TTC549 (cell line): ENCODE data around the gene RBPMS2.
"Not testable (repeated sequence)": the region's sequence is repeated elsewhere in the genome, so short reads cannot be mapped to it uniquely, and the experiment has no call there.

ENCODE experiments used
- FAIRE-seq: peaks from 2 replicates; lab custom pipeline; 2012; peaks lifted over from hg19 to GRCh38; lab: Jason Lieb, UNC

Gene RBPMS2

DNA sequence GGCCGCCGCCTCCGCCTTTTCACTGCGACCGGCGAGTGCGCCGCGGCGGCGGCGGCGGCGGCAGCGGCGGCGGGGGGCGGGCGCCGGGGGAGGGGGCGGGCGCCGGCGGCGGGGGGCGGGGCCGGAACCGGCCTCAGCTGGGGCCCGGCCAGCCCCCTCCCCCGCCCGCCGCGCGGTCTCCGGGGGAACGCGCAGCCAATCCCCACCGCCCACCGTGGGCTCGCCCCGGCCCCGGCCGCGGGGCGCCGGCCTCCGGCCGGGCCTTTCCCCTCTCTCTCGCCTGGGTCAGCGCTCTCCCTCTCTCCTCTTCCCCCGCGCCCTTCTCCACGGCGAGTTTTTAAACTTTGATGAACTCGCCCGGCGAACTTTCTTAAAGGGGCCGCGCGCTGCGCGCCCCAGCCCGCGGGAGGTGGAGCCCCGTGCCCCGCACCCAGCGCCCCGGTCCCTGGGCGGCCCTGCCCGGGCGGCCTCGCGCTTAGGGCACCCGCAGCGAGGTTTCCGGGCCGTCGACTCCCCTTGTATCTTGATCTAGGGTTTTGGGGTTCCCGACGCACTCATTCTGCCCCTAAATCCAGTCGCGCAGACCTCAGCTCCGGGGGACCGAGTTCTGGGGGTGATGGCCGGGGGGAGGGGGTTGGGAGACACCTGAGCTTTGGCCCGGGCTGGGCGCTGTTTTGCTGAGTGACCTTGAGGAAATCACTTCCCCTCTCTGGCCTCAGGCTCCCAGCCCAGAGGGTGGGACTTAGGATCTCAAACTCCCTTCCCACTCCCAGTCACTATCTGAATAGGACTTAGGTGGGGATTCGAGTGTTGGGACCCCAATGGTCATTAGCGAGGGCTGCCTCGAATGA, at the start of gene RBPMS2:
Gene RBPMS2, minus strand, starts transcription at position 39 of the 851 bp plus-strand sequence. CDS start 270 bp downstream, outside the sequence.
- no peak for FAIRE-seq

DNA sequence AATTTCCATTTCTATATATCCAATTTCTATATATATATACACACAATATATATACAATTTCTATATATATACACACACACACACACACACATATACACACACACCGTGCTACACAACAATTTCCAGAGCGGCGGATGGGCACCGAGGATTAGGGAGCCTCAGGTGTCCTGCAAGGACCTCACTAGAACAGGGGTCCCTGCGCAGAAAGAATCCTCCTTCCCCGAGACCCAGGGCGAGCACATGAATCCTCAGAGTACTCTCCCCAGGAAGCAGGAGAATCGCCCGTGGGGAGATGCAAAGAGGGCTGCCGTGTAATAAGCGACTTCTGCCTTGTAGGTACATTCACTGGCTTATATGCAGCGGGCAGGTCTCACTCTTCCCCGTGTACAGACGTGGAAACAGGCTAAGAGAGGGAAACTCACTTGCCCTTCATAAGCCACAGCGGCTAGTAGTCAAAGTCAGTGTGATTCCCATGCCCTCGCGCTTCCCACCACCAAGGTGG, 49.6 kb upstream of the RBPMS2 start:
- FAIRE-seq, result no peak

DNA sequence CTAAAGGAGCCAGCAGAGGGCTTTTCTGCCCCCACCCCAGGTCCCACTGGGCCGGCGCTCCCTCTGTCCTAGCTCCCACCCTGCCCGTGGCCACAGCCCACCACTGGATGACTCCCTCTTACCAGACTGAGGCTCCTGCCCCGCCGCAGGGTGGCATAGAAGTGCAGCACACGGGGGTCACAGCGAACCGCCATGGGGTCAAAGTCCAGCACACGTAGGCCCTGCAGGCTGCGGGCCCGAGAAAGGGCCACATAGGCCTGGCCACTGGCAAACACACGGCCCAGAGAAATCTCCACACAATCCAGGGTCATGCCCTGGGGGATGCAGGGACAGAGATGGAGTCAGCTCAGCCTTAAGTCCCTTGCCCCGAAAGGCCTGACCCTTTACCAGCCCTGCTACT, 41.1 kb upstream of the RBPMS2 start:
- no peak for FAIRE-seq

DNA sequence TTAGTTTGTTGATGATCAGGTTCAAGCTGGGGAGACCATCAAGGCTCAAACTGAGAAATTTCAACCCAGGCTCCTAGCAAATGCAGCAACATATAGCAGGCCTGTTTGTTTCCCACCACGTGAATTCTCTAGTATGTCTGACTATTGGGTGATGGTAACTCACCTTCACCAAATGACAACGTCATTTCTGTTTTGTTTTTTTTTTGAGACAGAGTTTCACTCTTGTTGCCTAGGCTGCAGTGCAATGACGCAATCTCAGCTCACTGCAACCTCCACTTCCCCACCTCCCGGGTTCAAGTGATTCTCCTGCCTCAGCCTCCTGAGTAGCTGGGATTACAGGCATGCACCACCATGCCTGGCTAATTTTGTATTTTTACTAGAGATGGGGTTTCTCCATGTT, 39.6 kb upstream of the RBPMS2 start:
- FAIRE-seq, result not testable (repeated sequence)

DNA sequence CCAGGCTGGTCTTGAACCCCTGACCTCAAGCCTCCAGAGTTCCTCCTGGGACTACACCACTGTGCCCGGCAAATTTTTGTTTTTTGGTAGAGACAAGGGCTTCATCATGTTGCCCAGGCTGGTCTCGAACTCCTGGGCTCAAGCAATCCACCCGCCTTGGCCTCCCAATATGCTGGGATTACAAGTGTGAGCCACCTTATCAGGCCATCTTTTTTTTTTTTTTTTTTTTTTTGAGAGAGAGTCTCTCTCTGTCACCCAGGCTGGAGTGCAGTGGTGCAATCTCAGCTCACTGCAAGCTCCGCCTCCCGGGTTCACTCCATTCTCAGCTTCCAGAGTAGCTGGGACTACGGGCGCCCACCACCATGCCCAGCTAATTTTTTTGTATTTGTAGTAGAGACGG, 38.9 kb upstream of the RBPMS2 start:
- not testable (repeated sequence) for FAIRE-seq

DNA sequence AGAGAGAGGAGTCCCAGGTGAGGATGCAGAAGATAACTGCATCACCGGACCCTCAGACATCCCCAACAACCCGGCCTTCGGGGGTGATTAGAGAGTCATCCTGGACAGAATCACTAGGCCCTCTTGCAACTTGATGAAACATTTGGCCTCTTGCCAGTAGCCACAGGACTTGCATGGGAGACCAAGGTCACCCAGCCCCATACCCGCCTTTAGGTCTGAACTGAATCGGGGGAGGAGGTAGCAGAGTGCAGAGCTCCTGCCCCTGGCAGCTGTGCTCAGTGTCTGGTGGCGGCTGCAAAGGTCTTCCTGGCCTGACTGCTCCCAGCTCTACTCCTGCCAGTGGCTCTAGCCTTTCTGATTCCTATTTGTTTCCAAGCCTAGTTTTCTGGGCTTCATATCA, 37.7 kb upstream of the RBPMS2 start:
- no peak for FAIRE-seq

DNA sequence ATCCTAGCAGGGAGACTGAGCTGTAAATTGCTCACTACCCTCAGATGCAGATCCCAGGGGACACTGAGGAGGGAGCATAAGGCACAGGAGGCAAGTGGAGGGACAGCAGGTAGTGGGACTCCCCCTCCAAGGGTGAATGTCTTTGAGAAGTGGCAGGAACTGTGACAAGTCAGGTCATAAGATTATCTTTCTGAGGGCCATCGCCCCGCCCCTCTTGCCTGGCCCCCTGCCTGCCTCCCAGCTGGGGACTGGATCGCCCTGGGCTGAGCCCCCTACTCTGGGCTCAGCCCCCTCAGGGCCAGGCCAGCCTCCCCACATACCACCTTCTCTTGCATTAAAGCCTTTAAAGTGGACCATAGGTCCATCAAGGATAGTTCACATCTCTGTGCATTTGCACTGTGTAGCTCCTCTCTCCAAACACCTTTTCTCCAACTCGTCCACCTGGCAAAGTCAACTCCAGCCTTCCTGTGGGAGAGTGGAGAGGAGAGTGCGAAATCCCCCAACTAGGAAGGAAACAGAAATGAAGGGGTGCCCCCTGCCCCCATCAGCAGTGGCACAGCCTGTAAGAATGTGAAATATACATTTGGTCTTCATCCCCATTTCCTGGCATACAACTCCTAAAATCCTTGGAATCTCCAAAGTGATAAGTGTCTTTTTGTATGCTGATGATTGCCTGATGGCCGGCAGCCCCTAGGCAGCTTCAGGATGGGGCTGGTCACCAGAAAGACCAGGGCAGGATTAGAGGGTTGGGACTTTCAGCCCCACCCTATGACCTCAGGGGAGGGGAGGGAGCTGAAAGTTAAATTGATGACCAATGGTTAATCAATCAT, 35.3 kb upstream of the RBPMS2 start:
- FAIRE-seq, result no peak

DNA sequence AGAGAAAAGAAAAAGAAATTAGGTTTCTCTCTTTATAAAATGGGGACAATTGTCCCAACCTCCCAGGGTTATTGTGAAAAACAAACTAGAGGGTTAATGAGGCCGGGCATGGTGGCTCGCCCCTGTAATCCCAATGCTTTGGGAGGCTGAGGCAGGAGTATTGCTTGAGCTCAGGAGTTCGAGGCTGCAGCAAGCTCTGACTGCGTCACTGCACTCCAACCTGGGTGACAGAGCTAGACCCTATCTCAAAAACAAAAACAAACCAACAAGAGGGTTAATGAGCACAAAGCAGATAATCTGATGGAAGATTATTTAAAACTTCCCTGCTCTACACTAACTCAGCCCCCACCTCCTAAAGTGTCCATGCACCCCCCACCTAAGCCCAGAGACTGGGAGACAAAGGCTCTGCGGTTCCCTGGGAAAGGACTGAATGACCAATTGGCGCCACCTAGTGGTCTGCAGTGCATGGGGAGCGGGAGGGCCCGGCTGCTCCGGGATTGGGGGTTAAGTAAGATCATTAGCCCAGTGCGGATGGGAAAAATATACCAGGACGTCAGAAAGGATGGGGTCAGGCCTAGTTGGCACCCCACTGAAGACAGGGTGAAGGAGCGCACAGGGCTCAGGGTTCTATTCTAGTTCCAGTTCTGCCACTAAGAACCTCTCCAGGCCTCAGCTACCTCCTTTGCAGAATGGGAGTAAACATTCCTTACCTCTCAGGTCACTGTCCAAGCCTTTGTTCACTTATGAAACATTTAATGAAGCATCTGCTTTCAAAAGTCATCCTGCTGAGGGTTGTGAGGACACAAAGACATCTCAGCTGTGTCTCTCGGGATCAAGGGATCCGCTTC, 34.5 kb upstream of the RBPMS2 start:
- no peak for FAIRE-seq

DNA sequence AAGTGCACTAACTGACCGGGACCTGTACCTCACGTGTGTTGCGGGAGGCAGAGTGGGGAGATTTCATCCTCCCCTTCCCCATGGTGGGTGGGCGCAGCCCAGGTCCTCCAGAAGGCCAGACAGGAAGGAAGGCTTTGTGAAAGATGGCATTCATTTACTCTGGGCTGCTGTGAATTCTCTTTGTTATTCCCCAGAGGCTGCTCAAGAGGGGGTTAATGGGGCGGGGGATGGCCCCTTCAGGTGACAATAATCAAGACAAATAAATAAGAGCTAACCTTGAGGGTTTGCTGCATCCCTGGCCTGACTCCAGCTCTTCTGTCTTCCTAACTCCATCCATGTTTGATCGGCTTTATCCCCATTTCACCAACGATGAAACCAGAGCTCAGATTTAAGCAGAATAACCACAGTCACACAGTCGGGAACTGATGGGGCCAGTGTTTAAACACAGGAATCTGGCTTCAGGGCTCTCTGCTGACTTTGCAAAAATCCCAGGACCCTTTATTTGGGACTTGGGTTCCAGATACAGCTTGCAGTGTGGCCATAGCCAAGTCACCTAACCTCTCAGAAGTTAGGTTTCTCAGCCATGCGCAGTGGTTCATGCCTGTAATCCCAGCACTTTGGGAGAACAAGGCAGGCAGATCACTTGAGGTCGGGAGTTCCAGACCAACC, 33.5 kb upstream of the RBPMS2 start:
- no peak for FAIRE-seq

DNA sequence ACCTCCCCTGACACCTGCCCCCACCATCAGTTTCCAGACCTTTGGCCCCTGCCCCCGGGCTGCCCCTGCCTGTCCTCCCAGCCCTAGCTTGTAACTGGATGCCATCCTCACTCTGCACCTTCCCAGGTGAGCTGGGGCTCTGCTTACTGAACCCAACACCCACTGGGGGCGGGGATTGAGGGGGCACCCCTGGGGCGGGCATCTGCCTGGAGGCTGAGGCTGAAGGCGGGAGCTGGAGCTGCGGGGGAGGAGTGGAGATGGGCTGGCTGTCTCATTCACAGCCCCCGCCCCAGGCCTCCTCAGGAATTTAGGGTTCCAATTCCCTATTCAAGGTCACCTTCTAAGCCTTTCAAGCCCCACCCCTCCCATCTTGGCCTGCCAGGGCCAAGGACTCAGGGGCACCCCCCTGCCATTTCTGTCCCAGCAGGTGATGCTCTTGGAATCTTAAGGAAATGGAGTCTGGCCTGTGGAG, 32.4 kb upstream of the RBPMS2 start:
- no peak for FAIRE-seq

DNA sequence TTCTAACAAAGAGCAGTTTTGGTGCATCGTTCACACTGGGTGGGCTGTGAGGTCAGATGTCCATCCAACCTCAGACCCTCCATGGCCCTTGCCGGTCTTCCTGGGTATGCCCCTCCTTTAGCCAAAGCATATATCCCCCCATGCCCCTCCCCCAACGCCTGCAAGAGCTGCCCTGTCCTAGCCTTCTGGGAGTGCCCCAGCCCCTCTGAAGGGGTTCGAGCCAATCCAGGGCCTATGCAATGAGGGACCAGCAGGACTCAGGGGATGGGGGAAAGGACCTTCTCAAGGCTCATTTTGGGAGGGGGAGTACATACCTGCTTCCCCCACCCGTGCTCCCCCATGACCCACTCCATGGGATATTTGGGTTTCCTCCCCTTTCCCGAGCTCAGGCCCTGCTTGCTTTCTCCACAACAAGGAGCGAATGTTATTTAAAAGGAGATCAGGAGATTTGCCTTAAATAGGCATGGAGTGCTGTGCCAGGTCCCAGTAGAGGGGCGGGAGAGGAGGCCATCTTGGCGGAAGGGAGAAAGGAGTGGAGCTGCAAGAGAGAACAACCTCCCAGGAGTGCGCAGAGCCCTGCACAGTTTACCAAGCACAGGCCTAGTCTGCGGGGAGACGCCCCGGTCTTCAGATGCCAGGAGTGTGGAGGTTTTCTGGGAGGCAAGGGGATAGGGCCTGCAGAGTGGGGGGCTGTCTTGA, 31.8 kb upstream of the RBPMS2 start:
- FAIRE-seq, result no peak

DNA sequence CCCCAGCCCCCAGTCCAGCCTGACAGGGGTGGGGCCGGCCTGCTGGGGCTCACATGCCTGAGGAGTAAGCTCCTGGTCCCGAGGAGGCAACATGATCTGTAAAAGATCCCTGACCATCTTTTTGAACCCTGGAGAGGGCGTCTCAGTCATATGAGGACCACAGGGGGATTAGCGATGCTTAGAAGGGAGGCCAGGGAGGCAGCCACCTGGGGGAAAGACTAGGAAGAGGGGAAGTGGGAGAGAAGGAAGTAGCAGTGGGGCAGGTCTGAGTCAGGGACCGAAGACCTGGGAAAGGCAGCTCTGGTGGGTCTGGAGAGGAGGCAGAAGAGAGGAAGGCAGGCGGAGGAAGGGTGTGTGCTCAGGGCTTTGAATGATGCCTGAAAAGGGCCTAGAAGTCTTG, 31.1 kb upstream of the RBPMS2 start:
- no peak for FAIRE-seq

DNA sequence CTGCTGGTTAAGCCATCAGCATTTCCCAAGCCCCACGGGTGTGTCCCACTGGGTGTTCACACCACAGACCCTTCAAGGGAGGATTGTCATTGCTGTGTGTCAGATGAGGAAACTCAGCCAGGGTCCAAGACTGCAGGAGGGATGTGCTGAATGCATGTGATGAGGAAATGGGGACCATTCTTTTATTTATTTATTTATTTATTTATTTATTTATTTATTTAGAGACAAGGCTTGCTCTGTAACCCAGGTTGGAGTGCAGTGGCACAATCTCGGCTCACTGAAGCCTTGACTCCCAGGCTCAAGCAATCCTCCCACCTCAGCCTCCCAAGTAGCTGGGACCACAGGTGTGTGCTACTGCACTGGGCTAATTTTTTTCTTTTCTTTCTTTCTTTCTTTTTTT, 29.2 kb upstream of the RBPMS2 start:
- no peak for FAIRE-seq

DNA sequence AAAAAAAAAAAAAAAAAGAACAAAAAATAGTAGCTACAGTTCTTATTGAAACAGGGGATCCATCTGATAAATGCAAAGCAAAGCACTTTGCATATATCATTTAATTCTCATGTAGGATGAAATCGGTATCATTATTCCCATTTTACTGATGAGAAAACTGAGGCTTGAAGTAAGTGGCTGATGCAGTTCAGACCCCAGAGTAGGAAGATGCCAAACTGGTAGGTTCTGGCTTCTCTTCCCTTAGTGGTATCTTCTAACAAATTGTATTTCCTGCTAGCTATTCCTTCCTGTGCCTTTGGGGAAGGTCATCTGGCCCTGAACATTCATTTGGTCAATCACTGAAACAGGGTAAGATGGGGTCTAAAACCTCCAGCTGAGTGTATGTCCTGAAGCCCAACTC, 28.1 kb upstream of the RBPMS2 start:
- no peak for FAIRE-seq

DNA sequence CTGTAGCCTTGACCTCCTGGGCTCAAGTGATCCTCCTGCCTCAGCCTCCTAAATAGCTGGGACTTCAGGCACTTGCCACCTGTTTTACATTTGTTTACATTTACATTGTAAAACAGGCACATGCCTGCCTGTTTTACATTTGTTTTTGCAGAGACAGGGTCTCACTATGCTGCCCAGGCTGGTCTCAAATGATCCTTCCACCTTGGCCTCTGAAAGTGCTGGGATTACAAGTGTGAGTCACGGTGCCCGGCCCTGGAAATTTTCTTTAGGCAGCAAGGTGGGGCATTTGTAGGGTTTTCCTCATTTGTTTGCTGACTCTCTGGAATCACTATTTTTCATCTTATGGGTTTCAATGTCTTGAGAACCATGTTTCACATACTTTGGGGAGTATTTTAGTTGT, 25.1 kb upstream of the RBPMS2 start:
- no peak for FAIRE-seq

DNA sequence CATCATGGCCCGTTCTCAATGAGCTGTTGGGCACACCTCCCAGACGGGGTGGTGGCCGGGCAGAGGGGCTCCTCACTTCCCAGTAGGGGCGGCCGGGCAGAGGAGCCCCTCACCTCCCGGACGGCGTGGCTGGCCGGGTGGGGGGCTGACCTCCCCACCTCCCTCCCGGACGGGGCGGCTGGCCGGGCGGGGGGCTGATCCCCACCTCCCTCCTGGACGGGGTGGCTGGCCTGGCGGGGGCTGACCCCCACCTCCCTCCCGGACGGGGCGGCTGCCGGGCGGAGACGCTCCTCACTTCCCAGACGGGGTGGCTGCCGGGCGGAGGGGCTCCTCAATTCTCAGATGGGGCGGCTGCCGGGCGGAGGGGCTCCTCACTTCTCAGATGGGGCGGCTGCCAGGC, 23.5 kb upstream of the RBPMS2 start:
- FAIRE-seq, result not testable (repeated sequence)

DNA sequence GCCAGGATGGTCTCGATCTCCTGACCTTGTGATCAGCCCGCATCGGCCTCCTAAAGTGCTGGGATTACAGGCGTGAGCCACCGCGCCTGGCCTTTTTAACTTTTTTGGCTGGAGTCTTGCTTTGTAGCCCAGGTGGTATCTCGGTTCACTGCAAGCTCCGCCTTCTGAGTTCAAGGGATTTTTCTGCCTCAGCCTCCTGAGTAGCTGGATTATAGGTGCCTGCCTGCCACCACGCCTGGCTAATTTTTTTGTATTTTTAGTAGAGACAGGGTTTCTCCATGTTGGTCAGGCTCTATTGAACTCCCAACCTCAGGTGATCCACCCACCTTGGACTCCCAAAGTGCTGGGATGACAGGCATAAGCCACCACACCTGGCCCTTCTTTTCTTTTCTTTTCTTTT, 20.5 kb upstream of the RBPMS2 start:
- not testable (repeated sequence) for FAIRE-seq

DNA sequence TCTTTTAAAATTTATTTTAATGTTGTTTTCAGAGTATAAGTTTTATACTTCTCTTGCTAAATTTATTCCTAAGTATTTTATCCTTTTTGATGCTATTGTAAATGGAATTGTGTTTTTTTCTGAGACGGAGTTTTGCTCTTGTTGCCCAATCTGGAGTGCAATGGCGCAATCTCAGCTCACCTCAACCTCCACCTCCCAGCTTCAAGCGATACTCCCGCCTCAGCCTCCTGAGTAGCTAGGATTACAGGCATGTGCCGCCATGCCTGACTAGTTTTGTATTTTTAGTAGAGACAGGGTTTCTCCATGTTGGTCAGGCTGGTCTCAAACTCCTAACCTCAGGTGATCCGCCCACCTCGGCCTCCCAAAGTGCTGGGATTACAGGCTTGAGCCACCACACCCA, 19.9 kb upstream of the RBPMS2 start:
- not testable (repeated sequence) for FAIRE-seq

DNA sequence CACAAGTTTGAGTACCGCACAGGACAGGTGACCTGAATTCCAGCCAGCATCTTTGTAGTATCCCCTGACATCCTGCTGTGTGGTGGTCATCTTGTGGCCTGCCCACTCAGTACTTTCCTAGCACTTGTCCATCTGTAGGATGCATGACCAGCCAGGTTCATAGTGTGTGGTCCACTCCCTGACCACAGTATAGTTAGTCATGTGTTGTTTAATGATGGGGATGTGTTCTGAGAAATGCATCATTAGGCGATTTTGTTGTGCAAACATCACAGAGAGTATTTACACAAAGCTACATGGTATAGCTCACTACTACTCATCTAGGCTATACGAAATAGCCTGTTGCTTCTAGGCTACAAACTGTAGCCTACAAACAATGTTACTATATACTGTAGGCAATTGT, 16.9 kb upstream of the RBPMS2 start:
- FAIRE-seq, result no peak

DNA sequence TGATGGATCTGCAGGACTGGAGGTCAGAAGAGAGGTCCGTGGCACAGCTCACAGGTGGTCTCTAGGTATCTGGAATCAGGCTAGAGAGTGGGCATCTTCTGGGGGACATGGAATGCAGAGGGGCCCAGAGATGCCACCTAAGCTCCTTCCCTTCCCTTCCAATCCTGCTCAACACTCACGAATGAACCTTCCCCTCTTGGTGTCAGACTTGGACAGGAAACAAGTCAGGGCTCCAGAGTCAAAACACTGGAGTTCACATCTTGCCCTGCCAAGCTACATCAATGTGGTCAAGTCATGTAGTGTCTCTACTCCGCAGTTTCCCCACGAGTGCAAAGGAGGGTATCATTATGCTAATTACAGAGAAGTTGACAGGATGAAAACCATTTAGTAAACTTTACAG, 16.0 kb upstream of the RBPMS2 start:
- FAIRE-seq, result no peak

DNA sequence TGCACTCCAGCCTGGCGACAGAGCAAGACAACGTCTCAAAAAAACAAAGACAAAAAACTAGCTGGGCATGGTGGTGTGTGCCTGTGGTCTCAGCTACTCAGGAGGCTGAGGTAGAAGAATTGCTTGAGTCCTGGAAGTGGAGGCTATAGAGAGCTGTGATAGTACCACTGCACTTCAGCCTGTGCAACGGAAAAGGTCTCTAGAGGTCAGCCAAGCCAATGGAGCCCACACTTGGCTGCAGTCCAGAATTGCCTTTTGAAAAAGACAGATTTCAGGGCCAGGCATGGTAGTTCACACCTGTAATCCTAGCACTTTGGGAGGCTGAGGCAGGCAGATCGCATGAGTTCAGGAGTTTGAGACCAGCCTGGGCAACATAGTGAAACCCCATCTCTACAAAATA, 8.4 kb upstream of the RBPMS2 start:
- no peak for FAIRE-seq
